ENCODE results near the gene IQCH.
"Not testable (repeated sequence)": the region's sequence is repeated elsewhere in the genome, so short reads cannot be mapped to it uniquely, and the experiment has no call there.

Gene IQCH

GRCh38 chr15:67361100-67361499, 106.5 kb downstream of the IQCH start:
- TF ChIP-seq CTCF (IDR thresholded peaks at IDR 0.05; ENCODE audit: control insufficient read depth, extremely low read depth, insufficient read depth), result no peak
- H3K4me3 ChIP-seq (ENCODE audit: low read depth, low read length), result no peak overlapping the region
- no peak for DNase-seq (ENCODE audit: low read depth)

GRCh38 chr15:67363712-67364111, 109.1 kb downstream of the IQCH start:
- not testable (repeated sequence) for H3K4me3 ChIP-seq (ENCODE audit: low read depth, low read length); DNase-seq (ENCODE audit: low read depth)

- no peak for DNase-seq (ENCODE audit: low read depth)
- no peak for TF ChIP-seq CTCF (IDR thresholded peaks at IDR 0.05; ENCODE audit: control insufficient read depth, extremely low read depth, insufficient read depth)
- H3K4me3 ChIP-seq (ENCODE audit: low read depth, low read length), result no peak overlapping the region
These were observed 111.4 kb downstream of the IQCH start for GRCh38 chr15:67365994-67366393.

- TF ChIP-seq CTCF (IDR thresholded peaks at IDR 0.05; ENCODE audit: control insufficient read depth, extremely low read depth, insufficient read depth), result no peak
- DNase-seq (ENCODE audit: low read depth), result no peak
These were observed 112.3 kb downstream of the IQCH start for GRCh38 chr15:67366904-67367303.

GRCh38 chr15:67369359-67369998, 114.9 kb downstream of the IQCH start:
- no peak overlapping the region for H3K4me3 ChIP-seq (ENCODE audit: low read depth, low read length)
- no peak for TF ChIP-seq CTCF (IDR thresholded peaks at IDR 0.05; ENCODE audit: control insufficient read depth, extremely low read depth, insufficient read depth)
- DNase-seq (ENCODE audit: low read depth), result no peak

More at GRCh38 chr15:67366904-67367303, 112.3 kb downstream of the IQCH start:
- no peak overlapping the region for H3K4me3 ChIP-seq (ENCODE audit: low read depth, low read length)

GRCh38 chr15:67370206-67370954, 115.8 kb downstream of the IQCH start:
- no peak for DNase-seq (ENCODE audit: low read depth)
- H3K4me3 ChIP-seq (ENCODE audit: low read depth, low read length), result no peak overlapping the region
- TF ChIP-seq CTCF (IDR thresholded peaks at IDR 0.05; ENCODE audit: control insufficient read depth, extremely low read depth, insufficient read depth), result no peak

- DNase-seq (ENCODE audit: low read depth), result no peak
- no peak overlapping the region for H3K4me3 ChIP-seq (ENCODE audit: low read depth, low read length)
- no peak for TF ChIP-seq CTCF (IDR thresholded peaks at IDR 0.05; ENCODE audit: control insufficient read depth, extremely low read depth, insufficient read depth)
These were observed 118.0 kb downstream of the IQCH start for GRCh38 chr15:67372543-67372942.
